Trophoblast cell (in vitro differentiated cells and primary cell): ENCODE results near the gene RAD51B.
A peak's percentile ranks its signal among the peaks of the same experiment; 100 is the strongest.

Experiments used
- DNase-seq, 2 donors: peaks; one replicate each; pipeline ENCODE4 v3.0.0-alpha.2; 2016
- H2AFZ ChIP-seq: 2 replicates; pipeline ENCODE4 v1.6.1; 2013; ENCODE audit warnings: low read length, moderate library complexity, mild to moderate bottlenecking; ENCODE audit not compliant: insufficient read depth, poor library complexity
- H2AK5ac ChIP-seq: 2 replicates; pipeline ENCODE4 v1.6.1; 2013; ENCODE audit warnings: mild to moderate bottlenecking, low read length
- H2BK120ac ChIP-seq: 2 replicates; pipeline ENCODE4 v1.6.1; 2013; ENCODE audit warnings: low read length, mild to moderate bottlenecking, moderate library complexity; ENCODE audit not compliant: insufficient read depth, poor library complexity
- H2BK12ac ChIP-seq: 2 replicates; pipeline ENCODE4 v1.6.1; 2013; ENCODE audit warnings: mild to moderate bottlenecking, low read length, moderate library complexity
- H2BK5ac ChIP-seq: 2 replicates; pipeline ENCODE4 v1.6.1; 2013; ENCODE audit warnings: low read length, low read depth, moderate library complexity, mild to moderate bottlenecking; ENCODE audit not compliant: poor library complexity
- H3K14ac ChIP-seq: 2 replicates; pipeline ENCODE4 v1.6.1; 2013; ENCODE audit warnings: mild to moderate bottlenecking, low read length
- H3K18ac ChIP-seq: 2 replicates; pipeline ENCODE4 v1.6.1; 2013; ENCODE audit warnings: mild to moderate bottlenecking, low read length
- H3K23ac ChIP-seq: 2 replicates; pipeline ENCODE4 v1.6.1; 2013; ENCODE audit warnings: low read length
- H3K27ac ChIP-seq: 2 replicates; pipeline ENCODE4 v1.5.1; 2013; ENCODE audit warnings: low read depth, mild to moderate bottlenecking, inconsistent platforms, low read length, moderate library complexity
- H3K27me3 ChIP-seq: 2 replicates; pipeline ENCODE4 v1.6.1; 2013; ENCODE audit warnings: inconsistent platforms, mild to moderate bottlenecking, low read length, moderate library complexity; ENCODE audit not compliant: insufficient read depth
- H3K36me3 ChIP-seq, 2 experiments: 1 replicate in 1 of 2; 2 replicates in 1 of 2; pipeline ENCODE4 v1.6.1; 2013; ENCODE audit warnings: low read length in 2 of 2, mild to moderate bottlenecking in 2 of 2, moderate library complexity in 1 of 2; ENCODE audit not compliant: insufficient read depth in 2 of 2, control insufficient read depth in 1 of 2
- H3K4ac ChIP-seq: 2 replicates; pipeline ENCODE4 v1.6.1; 2013; ENCODE audit warnings: low read depth, mild to moderate bottlenecking, low read length, moderate library complexity
- H3K4me1 ChIP-seq, 2 experiments: 1 replicate in 1 of 2; 2 replicates in 1 of 2; pipeline ENCODE4 v1.6.1; 2013; ENCODE audit warnings: low read length in 2 of 2, mild to moderate bottlenecking in 2 of 2, moderate library complexity in 1 of 2; ENCODE audit not compliant: insufficient read depth in 2 of 2, control insufficient read depth in 1 of 2
- H3K4me2 ChIP-seq: 2 replicates; pipeline ENCODE4 v1.6.1; 2013; ENCODE audit warnings: inconsistent platforms, mild to moderate bottlenecking, low read length, moderate library complexity
- H3K4me3 ChIP-seq: 2 replicates; pipeline ENCODE4 v1.5.1; 2013; ENCODE audit warnings: mild to moderate bottlenecking, low read depth, low read length, inconsistent platforms
- H3K79me1 ChIP-seq: one replicate; pipeline ENCODE4 v1.6.1; 2013; ENCODE audit warnings: low read length
- H3K79me2 ChIP-seq: 2 replicates; pipeline ENCODE4 v1.6.1; 2013; ENCODE audit warnings: low read length, mild to moderate bottlenecking; ENCODE audit not compliant: control insufficient read depth, insufficient read depth, poor library complexity
- H3K9ac ChIP-seq: 2 replicates; pipeline ENCODE4 v1.6.1; 2013; ENCODE audit warnings: mild to moderate bottlenecking, low read length
- H3K9me3 ChIP-seq: 2 replicates; pipeline ENCODE4 v1.6.1; 2013; ENCODE audit warnings: low read depth, mild to moderate bottlenecking, control low read depth, inconsistent platforms, low read length; ENCODE audit not compliant: insufficient read depth
- H4K12ac ChIP-seq: 2 replicates; pipeline ENCODE4 v1.6.1; 2013; ENCODE audit warnings: low read depth, mild to moderate bottlenecking, low read length, moderate library complexity
- H4K8ac ChIP-seq: 2 replicates; pipeline ENCODE4 v1.6.1; 2013; ENCODE audit warnings: low read depth, mild to moderate bottlenecking, low read length, moderate library complexity
- H4K91ac ChIP-seq: one replicate; pipeline ENCODE4 v1.6.1; 2013; ENCODE audit warnings: low read depth, mild to moderate bottlenecking, low read length, moderate library complexity
- WGBS: extraction: QIAGEN DNeasy Blood & Tissue Kit; methylation state at CpG from one replicate; pipeline ENCODE4 v1.1.7; 2013; ENCODE audit warnings: missing lambda C conversion rate; ENCODE audit not compliant: insufficient read length, insufficient coverage; ENCODE audit errors: extremely low coverage; 5-methylcytosine and 5-hydroxymethylcytosine counted together

RAD51B gene

DNA sequence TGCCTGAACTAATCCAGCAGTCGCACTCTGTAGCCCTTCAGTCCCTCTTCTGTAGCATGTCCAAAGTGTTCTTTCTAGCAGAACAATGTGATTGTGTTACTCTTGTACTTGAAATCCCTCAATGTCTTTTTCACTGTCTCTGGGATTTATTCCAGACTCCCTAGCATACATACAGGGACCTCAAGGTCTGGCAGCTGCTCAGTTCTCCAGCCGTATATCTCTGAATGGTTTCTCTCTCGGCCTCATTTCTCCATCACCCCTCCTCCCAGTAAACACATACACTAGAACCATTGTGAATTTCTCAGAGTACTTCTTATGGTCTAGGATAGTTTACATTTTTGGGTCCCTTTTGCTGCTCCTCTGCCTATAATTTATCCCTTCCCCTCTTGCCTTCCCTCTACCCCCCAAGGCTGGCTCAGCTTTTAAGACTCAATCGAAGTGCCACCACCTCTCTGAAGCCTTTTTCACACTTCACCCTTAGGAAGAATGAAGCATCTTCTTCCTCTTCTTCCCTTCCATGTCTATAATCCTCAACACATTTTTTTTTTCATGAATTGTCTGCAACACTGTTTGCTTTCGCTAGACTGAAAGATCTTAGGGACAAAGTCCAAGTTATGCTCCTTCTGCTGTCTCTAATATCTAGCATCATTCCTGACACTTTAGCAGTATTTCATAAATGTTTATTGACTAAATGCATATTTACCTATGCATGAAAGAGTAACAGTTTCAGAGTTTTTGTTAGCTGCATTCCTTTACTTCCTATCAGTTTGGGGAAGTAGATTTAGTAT, 527.2 kb downstream of the RAD51B start:
- Histone ChIP-seq H3K9me3 (peaks cover 2% of the 10 kb centered on the region), H2BK120ac (no peak overlapping the region), H3K14ac (no peak overlapping the region), H2AK5ac (no peak overlapping the region), H3K4me3 (no peak overlapping the region), H3K27me3 (no peaks in the 10 kb centered on the region), H3K4me2 (no peak overlapping the region), H3K18ac (no peak overlapping the region), H2BK12ac (peak overlapping the region; percentile 8), H3K27ac (no peak overlapping the region), H3K4ac (no peak overlapping the region), H4K12ac (no peak overlapping the region), H4K8ac (no peak overlapping the region), H2BK5ac (no peak overlapping the region), H3K79me1 (no peaks in the 10 kb centered on the region), H3K79me2 (no peaks in the 10 kb centered on the region), H3K23ac (no peak overlapping the region), H3K4me1 (no peaks in the 10 kb centered on the region), H3K36me3 (no peaks in the 10 kb centered on the region), H4K91ac (no peak overlapping the region), H2AFZ (no peak overlapping the region), H3K9ac (no peak overlapping the region)
- DNase-seq: no peak
- WGBS: no CpG with 5 or more reads among the region's 5 CpGs

DNA sequence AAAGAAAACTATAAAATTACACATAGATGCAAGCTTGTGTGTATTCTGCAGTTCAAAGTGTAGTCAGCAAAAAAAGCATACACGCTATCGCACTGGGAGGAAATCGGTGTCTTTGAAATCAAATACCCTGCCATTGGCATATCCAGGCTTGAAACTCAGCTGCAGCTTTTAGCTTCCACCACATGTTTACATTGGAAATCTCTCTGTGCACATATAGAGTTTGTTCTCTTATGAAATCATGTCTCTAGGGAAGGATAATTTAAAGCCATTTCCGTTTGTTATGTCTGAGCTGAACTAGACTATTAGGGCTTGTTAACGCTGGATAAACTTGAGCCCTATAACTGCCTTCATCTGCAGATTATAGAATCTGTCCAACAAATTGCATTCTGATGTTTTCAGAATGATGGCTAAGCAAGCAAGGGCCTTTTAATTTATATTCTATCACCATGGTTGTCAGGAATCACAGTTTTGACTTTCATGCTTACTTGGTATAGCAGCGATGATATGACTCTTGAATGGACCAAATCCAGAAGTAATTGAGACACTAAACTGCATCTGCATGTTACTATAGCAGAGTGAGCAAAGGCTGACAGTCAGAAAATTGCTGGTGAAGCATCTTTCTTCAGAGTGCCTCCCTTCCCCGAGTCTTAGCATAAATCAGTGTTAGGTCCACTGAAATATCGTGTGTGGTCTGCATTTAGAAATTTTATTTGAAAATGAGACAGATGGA, 530.5 kb downstream of the RAD51B start:
- H3K23ac ChIP-seq: no peak overlapping the region
- H3K36me3 ChIP-seq: no peaks in the 10 kb centered on the region
- DNase-seq: no peak
- H3K4ac ChIP-seq: no peak overlapping the region
- no peak overlapping the region for H4K8ac ChIP-seq
- H2AFZ ChIP-seq: no peak overlapping the region
- H3K79me1 ChIP-seq: no peaks in the 10 kb centered on the region
- WGBS: no CpG with 5 or more reads among the region's 8 CpGs
- no peaks in the 10 kb centered on the region for H3K79me2 ChIP-seq
- no peak overlapping the region for H3K9ac ChIP-seq
- H3K9me3 ChIP-seq: no peaks in the 10 kb centered on the region
- no peak overlapping the region for H3K14ac ChIP-seq
- H2BK12ac ChIP-seq: no peak overlapping the region
- H2BK5ac ChIP-seq: no peak overlapping the region
- no peak overlapping the region for H4K91ac ChIP-seq
- H3K4me2 ChIP-seq: no peak overlapping the region
- no peak overlapping the region for H3K18ac ChIP-seq
- H3K4me3 ChIP-seq: no peak overlapping the region
- H2BK120ac ChIP-seq: no peak overlapping the region
- no peak overlapping the region for H4K12ac ChIP-seq
- H3K4me1 ChIP-seq: no peaks in the 10 kb centered on the region
- no peaks in the 10 kb centered on the region for H3K27me3 ChIP-seq
- no peak overlapping the region for H2AK5ac ChIP-seq
- H3K27ac ChIP-seq: no peak overlapping the region

GRCh38 chr14:68355415-68355814, 535.8 kb downstream of the RAD51B start:
- Histone ChIP-seq H2BK120ac (no peak overlapping the region), H4K91ac (no peak overlapping the region), H3K9me3 (no peaks in the 10 kb centered on the region), H3K79me2 (no peaks in the 10 kb centered on the region), H3K4ac (no peak overlapping the region), H2AK5ac (no peak overlapping the region), H3K4me3 (no peak overlapping the region), H3K4me1 (peaks cover 4 to 6% of the 10 kb centered on the region in 2 experiments), H3K36me3 (no peaks in the 10 kb centered on the region), H2BK12ac (no peak overlapping the region), H4K12ac (no peak overlapping the region), H3K4me2 (no peak overlapping the region), H2AFZ (no peak overlapping the region), H2BK5ac (no peak overlapping the region), H3K18ac (no peak overlapping the region), H3K27ac (no peak overlapping the region), H3K79me1 (peaks cover 2% of the 10 kb centered on the region), H3K27me3 (no peaks in the 10 kb centered on the region), H3K9ac (no peak overlapping the region), H4K8ac (no peak overlapping the region), H3K23ac (no peak overlapping the region), H3K14ac (no peak overlapping the region)
- no peak for DNase-seq
- no CpG with 5 or more reads among the region's 2 CpGs for WGBS

GRCh38 chr14:68357777-68358176, 538.2 kb downstream of the RAD51B start:
- H3K27ac ChIP-seq: no peak overlapping the region
- peaks cover 2% of the 10 kb centered on the region for H3K79me1 ChIP-seq
- WGBS: no CpG with 5 or more reads among the region's 1 CpG

More at GRCh38 chr14:68357777-68358176, 538.2 kb downstream of the RAD51B start:
- no peak overlapping the region for H3K4me3 ChIP-seq
- H3K4ac ChIP-seq: no peak overlapping the region
- H3K4me1 ChIP-seq: peaks cover 4 to 6% of the 10 kb centered on the region in 2 experiments
- no peak overlapping the region for H2BK5ac ChIP-seq
- no peak overlapping the region for H2BK12ac ChIP-seq
- no peak overlapping the region for H2BK120ac ChIP-seq
- no peaks in the 10 kb centered on the region for H3K79me2 ChIP-seq
- no peaks in the 10 kb centered on the region for H3K27me3 ChIP-seq
- H4K12ac ChIP-seq: no peak overlapping the region
- H4K91ac ChIP-seq: no peak overlapping the region
- H3K9me3 ChIP-seq: no peaks in the 10 kb centered on the region
- no peak overlapping the region for H3K14ac ChIP-seq
- H4K8ac ChIP-seq: no peak overlapping the region
- no peak overlapping the region for H3K4me2 ChIP-seq
- H3K18ac ChIP-seq: no peak overlapping the region
- no peak overlapping the region for H3K23ac ChIP-seq
- no peak overlapping the region for H3K9ac ChIP-seq
- no peak overlapping the region for H2AK5ac ChIP-seq
- no peaks in the 10 kb centered on the region for H3K36me3 ChIP-seq
- DNase-seq: no peak
- H2AFZ ChIP-seq: no peak overlapping the region
